Mesothelial cell of epicardium (in vitro differentiated cells): Measurements from ENCODE around the gene TXNDC11. TPM values are rescaled to one million over a fixed set of nuclear protein-coding genes. Genes with fewer than 3 reads are reported as not detected.

Source experiments
- DNase-seq, 2 experiments: peaks; one replicate each; pipeline ENCODE4 v3.0.0; 2021; ENCODE audit warnings: low spot score in 2 of 2; ENCODE audit not compliant: unreplicated experiment in 2 of 2
- H3K27ac Mint-ChIP-seq: 2 replicates; pipeline ENCODE4 v1.8.0; 2021; ENCODE audit warnings: mixed read lengths
- H3K27me3 Mint-ChIP-seq: 2 replicates; pipeline ENCODE4 v1.8.0; 2021; ENCODE audit warnings: low read depth, mixed read lengths
- H3K36me3 Mint-ChIP-seq: 2 replicates; pipeline ENCODE4 v1.8.0; 2021; ENCODE audit warnings: mixed read lengths
- H3K4me1 Mint-ChIP-seq: 2 replicates; pipeline ENCODE4 v1.8.0; 2021; ENCODE audit warnings: mixed read lengths
- H3K4me3 Mint-ChIP-seq: 2 replicates; pipeline ENCODE4 v1.8.0; 2021; ENCODE audit warnings: mild to moderate bottlenecking, moderate library complexity, mixed read lengths
- H3K9me3 Mint-ChIP-seq: 2 replicates; pipeline ENCODE4 v1.8.0; 2021; ENCODE audit warnings: mixed read lengths
- CTCF ChIP-seq: fragments of 200-600 bp; sonication (generic); IDR thresholded peaks from one replicate; pipeline ENCODE4 v1.5.0; 2021; ENCODE audit warnings: antibody characterized with exemption; ENCODE audit not compliant: unreplicated experiment
- total RNA-seq: library from RNA; stranded (reverse); gene quantifications from 3 replicates; pipeline ENCODE4 v1.2.1, GENCODE V29; 2021

Gene TXNDC11
- total RNA-seq, 1 donor from 2014 or later, result 27.5 TPM

- Mint-ChIP-seq H3K4me1 (peaks cover 2% of the 10 kb centered on the region), H3K36me3 (peaks cover 45% of the 10 kb centered on the region), H3K9me3 (no peaks in the 10 kb centered on the region), H3K27ac (no peak overlapping the region), H3K27me3 (no peaks in the 10 kb centered on the region), H3K4me3 (no peak overlapping the region)
- DNase-seq, result no peak
- no peak for TF ChIP-seq CTCF
Observed at GRCh38 chr16:11686713-11687380, 55.8 kb downstream of the TXNDC11 start.

GRCh38 chr16:11685844-11686618 is 56.6 kb downstream of the TXNDC11 start:
- DNase-seq, result no peak
- no peaks in the 10 kb centered on the region for H3K9me3 Mint-ChIP-seq
- H3K4me1 Mint-ChIP-seq, result peaks cover 2% of the 10 kb centered on the region
- TF ChIP-seq CTCF, result no peak
- H3K27me3 Mint-ChIP-seq, result no peaks in the 10 kb centered on the region
- H3K36me3 Mint-ChIP-seq, result peaks cover 46% of the 10 kb centered on the region
- H3K27ac Mint-ChIP-seq, result no peak overlapping the region
- no peak overlapping the region for H3K4me3 Mint-ChIP-seq

GRCh38 chr16:11684231-11685025 is 58.2 kb downstream of the TXNDC11 start:
- Mint-ChIP-seq H3K36me3 (peaks cover 45% of the 10 kb centered on the region), H3K4me1 (peaks cover 2% of the 10 kb centered on the region), H3K9me3 (no peaks in the 10 kb centered on the region), H3K27ac (no peak overlapping the region), H3K27me3 (no peaks in the 10 kb centered on the region), H3K4me3 (no peak overlapping the region)
- no peak for TF ChIP-seq CTCF
- DNase-seq, result no peak

GRCh38 chr16:11683145-11683544 is 59.5 kb downstream of the TXNDC11 start:
- H3K9me3 Mint-ChIP-seq, result no peaks in the 10 kb centered on the region
- H3K36me3 Mint-ChIP-seq, result peaks cover 45% of the 10 kb centered on the region
- H3K4me3 Mint-ChIP-seq, result no peak overlapping the region
- H3K27ac Mint-ChIP-seq, result no peak overlapping the region
- H3K4me1 Mint-ChIP-seq, result no peaks in the 10 kb centered on the region
- no peak for TF ChIP-seq CTCF
- DNase-seq, result no peak
- no peaks in the 10 kb centered on the region for H3K27me3 Mint-ChIP-seq

GRCh38 chr16:11682655-11683096 is 60.0 kb downstream of the TXNDC11 start:
- DNase-seq, result no peak
- no peaks in the 10 kb centered on the region for H3K9me3 Mint-ChIP-seq
- H3K27me3 Mint-ChIP-seq, result no peaks in the 10 kb centered on the region
- H3K4me3 Mint-ChIP-seq, result no peak overlapping the region
- H3K36me3 Mint-ChIP-seq, result peaks cover 44% of the 10 kb centered on the region
- H3K27ac Mint-ChIP-seq, result no peak overlapping the region
- no peak for TF ChIP-seq CTCF
- H3K4me1 Mint-ChIP-seq, result no peaks in the 10 kb centered on the region
